Tibial artery (tissue), 4 donors: ENCODE measurements around the gene MGST2.

Experiments
- DNase-seq, 2 donors: peaks; one replicate each; pipeline ENCODE4 v3.0.0-alpha.2; 2019
- H3K27ac ChIP-seq, 2 donors: fragments of 200-600 bp; sonication (generic) in 1 of 2; 1 replicate in 1 of 2; 2 replicates in 1 of 2; pipeline ENCODE4 v1.5.1; 2018 to 2019; ENCODE audit warnings: mild to moderate bottlenecking in 1 of 2
- H3K27me3 ChIP-seq, 2 donors: fragments of 200-600 bp; sonication (generic) in 1 of 2; one replicate each; pipeline versions ENCODE4 v1.5.1 to v1.6.0; 2016 to 2019
- H3K36me3 ChIP-seq, 3 donors: fragments of 200-600 bp; sonication (generic) in 2 of 3; one replicate each; pipeline ENCODE4 v1.5.1; 2016 to 2019; ENCODE audit warnings: mild to moderate bottlenecking in 2 of 3
- H3K4me1 ChIP-seq, 4 donors: fragments of 200-600 bp; sonication (generic) in 2 of 4; 1 replicate in 3 of 4; 2 replicates in 1 of 4; pipeline ENCODE4 v1.5.1; 2016 to 2019
- H3K4me3 ChIP-seq, 2 donors: fragments of 200-600 bp; sonication (generic) in 1 of 2; 1 replicate in 1 of 2; 2 replicates in 1 of 2; pipeline ENCODE4 v1.5.1; 2018 to 2019; ENCODE audit warnings: mild to moderate bottlenecking in 2 of 2
- H3K9me3 ChIP-seq, 3 donors: fragments of 200-600 bp; sonication (generic) in 1 of 3; one replicate each; pipeline ENCODE4 v1.5.1; 2016 to 2019
- intact Hi-C: fragments of 100-400 bp; cut with DNase I; formaldehyde crosslinking; loops from one replicate; pipeline ENCODE4 v1.15.0; 2023; ENCODE audit warnings: low total_unique reads
- TF ChIP-seq, protein P1 (sequence below), 2 experiments: fragments of 200-600 bp in 1 of 2; fragments of 450-650 bp in 1 of 2; IDR thresholded peaks; one replicate each; pipeline ENCODE4 v1.5.1; 2017 to 2019; ENCODE audit warnings: antibody characterized with exemption in 2 of 2, mild to moderate bottlenecking in 1 of 2, moderate library complexity in 1 of 2

Gene MGST2

GRCh38 chr4:139639654-139640053 lies 26.0 kb upstream of the MGST2 start:
- TF ChIP-seq, protein P1, sequence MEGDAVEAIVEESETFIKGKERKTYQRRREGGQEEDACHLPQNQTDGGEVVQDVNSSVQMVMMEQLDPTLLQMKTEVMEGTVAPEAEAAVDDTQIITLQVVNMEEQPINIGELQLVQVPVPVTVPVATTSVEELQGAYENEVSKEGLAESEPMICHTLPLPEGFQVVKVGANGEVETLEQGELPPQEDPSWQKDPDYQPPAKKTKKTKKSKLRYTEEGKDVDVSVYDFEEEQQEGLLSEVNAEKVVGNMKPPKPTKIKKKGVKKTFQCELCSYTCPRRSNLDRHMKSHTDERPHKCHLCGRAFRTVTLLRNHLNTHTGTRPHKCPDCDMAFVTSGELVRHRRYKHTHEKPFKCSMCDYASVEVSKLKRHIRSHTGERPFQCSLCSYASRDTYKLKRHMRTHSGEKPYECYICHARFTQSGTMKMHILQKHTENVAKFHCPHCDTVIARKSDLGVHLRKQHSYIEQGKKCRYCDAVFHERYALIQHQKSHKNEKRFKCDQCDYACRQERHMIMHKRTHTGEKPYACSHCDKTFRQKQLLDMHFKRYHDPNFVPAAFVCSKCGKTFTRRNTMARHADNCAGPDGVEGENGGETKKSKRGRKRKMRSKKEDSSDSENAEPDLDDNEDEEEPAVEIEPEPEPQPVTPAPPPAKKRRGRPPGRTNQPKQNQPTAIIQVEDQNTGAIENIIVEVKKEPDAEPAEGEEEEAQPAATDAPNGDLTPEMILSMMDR (IDR thresholded peaks at IDR 0.05) = no peak
- no peaks in the 10 kb centered on the region for H3K4me1 ChIP-seq
- H3K27me3 ChIP-seq = no peaks in the 10 kb centered on the region
- H3K4me3 ChIP-seq = no peak overlapping the region
- no peak overlapping the region for H3K27ac ChIP-seq
- H3K9me3 ChIP-seq = peaks cover 4 to 18% (median 10%) of the 10 kb centered on the region in 3 donors
- no peaks in the 10 kb centered on the region for H3K36me3 ChIP-seq
- intact Hi-C loops = loop anchor here (5.0 kb wide), 1 partner anchor 137 kb away; no protein-coding TSS in a partner anchor
- no peak for DNase-seq

- Histone ChIP-seq H3K4me3 (no peak overlapping the region), H3K27me3 (no peaks in the 10 kb centered on the region), H3K36me3 (no peaks in the 10 kb centered on the region), H3K4me1 (no peaks in the 10 kb centered on the region), H3K9me3 (peaks cover 4 to 18% (median 10%) of the 10 kb centered on the region in 3 donors), H3K27ac (no peak overlapping the region)
- TF ChIP-seq, protein P1 (IDR thresholded peaks at IDR 0.05) = no peak
- no peak for DNase-seq
- intact Hi-C loops = loop anchor here (5.0 kb wide), 1 partner anchor 139 kb away; no protein-coding TSS in a partner anchor
Measured at GRCh38 chr4:139641218-139641617, 24.4 kb upstream of the MGST2 start.

DNA sequence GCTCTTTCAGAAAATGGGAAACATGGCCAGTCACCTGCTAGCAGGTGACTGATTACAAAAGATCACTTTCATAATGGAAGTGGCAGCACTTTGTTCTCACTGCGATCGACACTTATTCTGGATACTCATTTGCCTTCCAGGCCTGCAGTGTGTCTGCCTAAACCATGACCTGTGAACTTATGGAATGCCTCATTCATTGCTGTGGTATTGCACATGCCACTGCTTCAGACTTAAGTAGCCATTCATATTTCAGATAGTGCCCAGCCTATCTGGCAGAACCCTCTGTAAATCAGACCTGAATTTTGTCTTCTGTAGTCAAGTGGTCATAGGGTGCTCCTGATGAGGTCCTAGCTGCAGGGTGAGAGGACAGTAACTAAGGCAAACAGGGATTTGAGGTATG lies 23.3 kb upstream of the MGST2 start:
- Histone ChIP-seq H3K36me3 (no peaks in the 10 kb centered on the region), H3K4me3 (no peak overlapping the region), H3K27me3 (no peaks in the 10 kb centered on the region), H3K9me3 (peaks cover 4 to 18% (median 10%) of the 10 kb centered on the region in 3 donors), H3K27ac (no peak overlapping the region), H3K4me1 (no peaks in the 10 kb centered on the region)
- TF ChIP-seq, protein P1 (IDR thresholded peaks at IDR 0.05) = no peak
- intact Hi-C loops = loop anchor here (5.0 kb wide), 1 partner anchor 140 kb away; no protein-coding TSS in a partner anchor
- DNase-seq = no peak

GRCh38 chr4:139643042-139643895 lies 22.4 kb upstream of the MGST2 start:
- Histone ChIP-seq H3K9me3 (peaks cover 4 to 10% (median 9%) of the 10 kb centered on the region in 3 donors), H3K36me3 (no peaks in the 10 kb centered on the region), H3K27me3 (no peaks in the 10 kb centered on the region), H3K4me3 (no peak overlapping the region), H3K4me1 (no peaks in the 10 kb centered on the region), H3K27ac (no peak overlapping the region)
- DNase-seq = no peak
- TF ChIP-seq, protein P1 (IDR thresholded peaks at IDR 0.05) = no peak
- intact Hi-C loops = loop anchor here (5.0 kb wide), 1 partner anchor 141 kb away; no protein-coding TSS in a partner anchor

DNA sequence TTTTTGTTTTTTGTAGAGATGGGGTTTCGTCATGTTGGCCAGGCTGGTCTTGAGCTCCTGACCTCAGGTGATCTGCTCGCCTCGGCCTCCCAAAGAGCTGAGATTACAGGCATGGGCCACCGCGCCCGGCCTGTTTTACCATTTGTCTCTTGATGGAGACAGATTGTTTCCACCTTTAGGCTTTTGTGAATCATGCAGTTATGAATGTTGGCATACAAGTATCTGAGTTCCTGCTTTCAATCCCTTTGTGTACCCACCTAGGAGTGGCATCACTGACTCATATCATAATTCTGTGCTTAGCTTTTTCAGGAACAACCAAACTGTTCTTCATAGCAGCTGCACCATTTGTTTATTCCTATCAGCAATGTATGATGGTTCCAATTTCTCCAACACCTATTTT lies 20.2 kb upstream of the MGST2 start:
- Histone ChIP-seq H3K27ac (no peak overlapping the region), H3K9me3 (no peaks in the 10 kb centered on the region), H3K27me3 (no peaks in the 10 kb centered on the region), H3K4me3 (no peak overlapping the region), H3K36me3 (no peaks in the 10 kb centered on the region), H3K4me1 (no peaks in the 10 kb centered on the region)
- DNase-seq = no peak
- TF ChIP-seq, protein P1 (IDR thresholded peaks at IDR 0.05) = no peak
- intact Hi-C loops = no loop called here
